Thymus (tissue), 11 donors: ENCODE measurements around the gene STS. TPM values are rescaled to one million over a fixed set of nuclear protein-coding genes. Genes with fewer than 3 reads are reported as not detected.
"Not testable (repeated sequence)": the region's sequence is repeated elsewhere in the genome, so short reads cannot be mapped to it uniquely, and the experiment has no call there.

Source experiments
- DNase-seq, 9 donors: peaks; one replicate each; pipeline ENCODE4 v3.0.0-alpha.2; 2013; ENCODE audit warnings: low spot score in 9 of 9, low read depth in 6 of 9, missing footprints in 1 of 9
- H3K27ac ChIP-seq, 2 donors: one replicate each; pipeline ENCODE4 v1.5.1; 2013; ENCODE audit warnings: control low read depth in 1 of 2, low read depth in 1 of 2, low read length in 1 of 2, mild to moderate bottlenecking in 1 of 2, moderate library complexity in 1 of 2
- H3K27me3 ChIP-seq, 2 donors: one replicate each; pipeline ENCODE4 v1.5.1; 2013; ENCODE audit warnings: low read length in 1 of 2; ENCODE audit not compliant: control insufficient read depth in 2 of 2, insufficient read depth in 1 of 2
- H3K36me3 ChIP-seq, 2 donors: one replicate each; pipeline ENCODE4 v1.5.1; 2013; ENCODE audit warnings: low read length in 1 of 2, mild to moderate bottlenecking in 1 of 2, moderate library complexity in 1 of 2; ENCODE audit not compliant: control insufficient read depth in 2 of 2, insufficient read depth in 2 of 2
- H3K4me1 ChIP-seq, 2 donors: one replicate each; pipeline ENCODE4 v1.5.1; 2013; ENCODE audit warnings: low read length in 2 of 2; ENCODE audit not compliant: control insufficient read depth in 2 of 2, insufficient read depth in 2 of 2
- H3K4me3 ChIP-seq, 2 donors: one replicate each; pipeline ENCODE4 v1.5.1; 2013; ENCODE audit warnings: low read length in 2 of 2, control low read depth in 1 of 2, mild to moderate bottlenecking in 1 of 2
- H3K9me3 ChIP-seq, 2 donors: one replicate each; pipeline ENCODE4 v1.5.1; 2013; ENCODE audit warnings: low read length in 1 of 2, mild to moderate bottlenecking in 1 of 2; ENCODE audit not compliant: control insufficient read depth in 2 of 2, insufficient read depth in 1 of 2
- WGBS: extraction: QIAGEN DNeasy Blood & Tissue Kit; methylation state at CpG from one replicate; pipeline ENCODE4 v1.1.7; 2013; 5-methylcytosine and 5-hydroxymethylcytosine counted together
- polyA plus RNA-seq: library from polyadenylated mRNA; stranded (reverse); fragments of 200-250 nt; gene quantifications from one replicate; pipeline ENCODE4 v1.2.3, GENCODE V29; 2013
- total RNA-seq: library from RNA; stranded (reverse); fragments of 120-200 nt; gene quantifications from one replicate; pipeline ENCODE4 v1.2.4, GENCODE V29; 2013
- donor health status: healthy.

The STS gene
- total and polyA plus RNA-seq, 2 donors = 1.3 to 5.8 TPM

GRCh38 chrX:7159149-7159861 lies 11.8 kb downstream of the STS start:
- no peak for DNase-seq
- Histone ChIP-seq H3K4me3 (no peak overlapping the region), H3K4me1 (peaks cover 0 to 2% of the 10 kb centered on the region in 2 donors), H3K27ac (no peak overlapping the region), H3K27me3 (no peaks in the 10 kb centered on the region), H3K36me3 (peaks cover 0 to 3% of the 10 kb centered on the region in 2 donors), H3K9me3 (no peaks in the 10 kb centered on the region)
- 91% methylated on average over 7 of the region's 7 CpGs for WGBS

GRCh38 chrX:7163146-7163677 lies 15.7 kb downstream of the STS start:
- peaks cover 0 to 11% of the 10 kb centered on the region in 2 donors for H3K9me3 ChIP-seq
- no peak overlapping the region for H3K27ac ChIP-seq
- 100% methylated on average over 1 of the region's 1 CpG for WGBS

GRCh38 chrX:7164174-7164573 lies 16.7 kb downstream of the STS start:
- Histone ChIP-seq H3K4me3 (no peak overlapping the region), H3K27me3 (no peaks in the 10 kb centered on the region), H3K27ac (no peak overlapping the region), H3K9me3 (peaks cover 0 to 16% of the 10 kb centered on the region in 2 donors), H3K36me3 (peaks cover 0 to 9% of the 10 kb centered on the region in 2 donors), H3K4me1 (no peaks in the 10 kb centered on the region)
- WGBS = 93% methylated on average over 3 of the region's 3 CpGs
- no peak for DNase-seq

More at GRCh38 chrX:7163146-7163677, 15.7 kb downstream of the STS start:
- peaks cover 0 to 9% of the 10 kb centered on the region in 2 donors for H3K36me3 ChIP-seq
- no peak overlapping the region for H3K4me3 ChIP-seq
- H3K27me3 ChIP-seq = no peaks in the 10 kb centered on the region
- no peaks in the 10 kb centered on the region for H3K4me1 ChIP-seq
- DNase-seq = no peak

GRCh38 chrX:7168371-7168770 lies 20.9 kb downstream of the STS start:
- Histone ChIP-seq H3K4me1 (no peaks in the 10 kb centered on the region), H3K36me3 (peaks cover 0 to 5% of the 10 kb centered on the region in 2 donors), H3K27me3 (no peaks in the 10 kb centered on the region), H3K9me3 (peaks cover 0 to 16% of the 10 kb centered on the region in 2 donors), H3K4me3 (no peak overlapping the region), H3K27ac (no peak overlapping the region)
- WGBS = 93% methylated on average over 1 of the region's 1 CpG
- DNase-seq = no peak

GRCh38 chrX:7169627-7170026 lies 22.1 kb downstream of the STS start:
- Histone ChIP-seq H3K27me3 (no peaks in the 10 kb centered on the region), H3K4me1 (peaks cover 0 to 3% of the 10 kb centered on the region in 2 donors), H3K27ac (no peak overlapping the region), H3K9me3 (peaks cover 0 to 16% of the 10 kb centered on the region in 2 donors), H3K36me3 (peaks cover 0 to 5% of the 10 kb centered on the region in 2 donors), H3K4me3 (no peak overlapping the region)
- WGBS = 97% methylated on average over 3 of the region's 3 CpGs
- no peak for DNase-seq

GRCh38 chrX:7170898-7171297 lies 23.4 kb downstream of the STS start:
- peaks cover 0 to 5% of the 10 kb centered on the region in 2 donors for H3K4me1 ChIP-seq
- no peaks in the 10 kb centered on the region for H3K27me3 ChIP-seq
- 95% methylated on average over 3 of the region's 3 CpGs for WGBS
- peak in 2 of 9 donors; percentile 46 to 59 for DNase-seq
- no peak overlapping the region for H3K4me3 ChIP-seq
- H3K36me3 ChIP-seq = peaks cover 0 to 5% of the 10 kb centered on the region in 2 donors
- H3K9me3 ChIP-seq = peaks cover 0 to 16% of the 10 kb centered on the region in 2 donors
- no peak overlapping the region for H3K27ac ChIP-seq

GRCh38 chrX:7178859-7179258 lies 31.3 kb downstream of the STS start:
- DNase-seq, H3K4me3 ChIP-seq, H3K4me1 ChIP-seq, H3K27ac ChIP-seq, H3K9me3 ChIP-seq, H3K36me3 ChIP-seq, H3K27me3 ChIP-seq: not testable (repeated sequence)
- 97% methylated on average over 2 of the region's 2 CpGs for WGBS

GRCh38 chrX:7179446-7179845 lies 31.9 kb downstream of the STS start:
- Histone ChIP-seq H3K4me3 (no peak overlapping the region), H3K9me3 (no peaks in the 10 kb centered on the region), H3K27me3 (no peaks in the 10 kb centered on the region), H3K27ac (no peak overlapping the region), H3K36me3 (peaks cover 0 to 6% of the 10 kb centered on the region in 2 donors), H3K4me1 (peaks cover 0 to 4% of the 10 kb centered on the region in 2 donors)
- 100% methylated on average over 2 of the region's 2 CpGs for WGBS
- DNase-seq = no peak

- no peaks in the 10 kb centered on the region for H3K9me3 ChIP-seq
- H3K4me1 ChIP-seq = no peaks in the 10 kb centered on the region
- H3K27ac ChIP-seq = no peak overlapping the region
- H3K4me3 ChIP-seq = no peak overlapping the region
- H3K36me3 ChIP-seq = no peaks in the 10 kb centered on the region
- no peaks in the 10 kb centered on the region for H3K27me3 ChIP-seq
- DNase-seq = no peak
- WGBS = 95% methylated on average over 3 of the region's 3 CpGs
Measured at GRCh38 chrX:7184816-7185215, 37.3 kb downstream of the STS start.
